WI38 (cell line): ENCODE results near the gene CYS1.
"Not testable (repeated sequence)": the region's sequence is repeated elsewhere in the genome, so short reads cannot be mapped to it uniquely, and the experiment has no call there.

ENCODE experiments used
- H3K4me3 ChIP-seq: 2 replicates; pipeline ENCODE4 v1.5.1; 2011; ENCODE audit warnings: low read depth, mild to moderate bottlenecking, control low read depth, low read length
- CTCF ChIP-seq: IDR thresholded peaks from 2 replicates; pipeline ENCODE4 v1.5.1; 2012; ENCODE audit warnings: low read depth, mild to moderate bottlenecking, control low read depth, low read length

The CYS1 gene

GRCh38 chr2:10103179-10103578, 23.0 kb upstream of the CYS1 start:
- H3K4me3 ChIP-seq, result no peak overlapping the region
- TF ChIP-seq CTCF, result no peak

GRCh38 chr2:10101491-10101890, 21.3 kb upstream of the CYS1 start:
- TF ChIP-seq CTCF, result no peak
- H3K4me3 ChIP-seq, result no peak overlapping the region

GRCh38 chr2:10097352-10098148, 17.3 kb upstream of the CYS1 start:
- TF ChIP-seq CTCF, result peak; percentile 88
- no peak overlapping the region for H3K4me3 ChIP-seq

- no peak overlapping the region for H3K4me3 ChIP-seq
- no peak for TF ChIP-seq CTCF
Observed at GRCh38 chr2:10096641-10097040, 16.4 kb upstream of the CYS1 start.

GRCh38 chr2:10095175-10095574, 15.0 kb upstream of the CYS1 start:
- no peak for TF ChIP-seq CTCF
- no peak overlapping the region for H3K4me3 ChIP-seq

GRCh38 chr2:10094271-10094814, 14.1 kb upstream of the CYS1 start:
- no peak overlapping the region for H3K4me3 ChIP-seq
- TF ChIP-seq CTCF, result no peak

- H3K4me3 ChIP-seq, result not testable (repeated sequence)
Observed at GRCh38 chr2:10091889-10092244, 11.7 kb upstream of the CYS1 start.
